Hematopoietic multipotent progenitor cell treated with erythropoietin and hydrocortisone succinate and interleukin-3 and kit ligand, for 4 days (in vitro differentiated cells): ENCODE measurements around the gene DYNC1I2.

ENCODE experiments used
- DNase-seq: peaks from one replicate; pipeline ENCODE4 v3.0.0-alpha.2; 2015

The DYNC1I2 gene

GRCh38 chr2:171687287-171688128 is at the start of gene DYNC1I2:
Gene DYNC1I2, plus strand, starts transcription at chr2:171687469. Its CDS starts 2,687 bp downstream, at chr2:171690156.
- peak; percentile 97 for DNase-seq

- no peak for DNase-seq
Measured at GRCh38 chr2:171651667-171652415, 35.4 kb upstream of the DYNC1I2 start.

- no peak for DNase-seq
Measured at GRCh38 chr2:171652416-171652785, 34.9 kb upstream of the DYNC1I2 start.

- DNase-seq, result peak; percentile 74
Measured at GRCh38 chr2:171655586-171655985, 31.7 kb upstream of the DYNC1I2 start.

GRCh38 chr2:171667041-171667440 is 20.2 kb upstream of the DYNC1I2 start:
- DNase-seq, result no peak

GRCh38 chr2:171668183-171668582 is 19.1 kb upstream of the DYNC1I2 start:
- no peak for DNase-seq

GRCh38 chr2:171669121-171669520 is 18.1 kb upstream of the DYNC1I2 start:
- DNase-seq, result no peak

- no peak for DNase-seq
Measured at GRCh38 chr2:171670655-171671054, 16.6 kb upstream of the DYNC1I2 start.

- no peak for DNase-seq
Measured at GRCh38 chr2:171671867-171672266, 15.4 kb upstream of the DYNC1I2 start.

GRCh38 chr2:171673905-171674304 is 13.4 kb upstream of the DYNC1I2 start:
- peak; percentile 10 for DNase-seq

- no peak for DNase-seq
Measured at GRCh38 chr2:171675810-171676345, 11.4 kb upstream of the DYNC1I2 start.

GRCh38 chr2:171678619-171679018 is 8.7 kb upstream of the DYNC1I2 start:
- DNase-seq, result no peak

GRCh38 chr2:171688129-171688465 is 828 bp downstream of the DYNC1I2 start:
- no peak for DNase-seq

- no peak for DNase-seq
Measured at GRCh38 chr2:171692331-171692730, 5.1 kb downstream of the DYNC1I2 start.

GRCh38 chr2:171702781-171703556 is 15.7 kb downstream of the DYNC1I2 start:
- DNase-seq, result no peak

- peak; percentile 67 for DNase-seq
Measured at GRCh38 chr2:171703574-171704347, 16.5 kb downstream of the DYNC1I2 start.

GRCh38 chr2:171706152-171706803 is 19.0 kb downstream of the DYNC1I2 start:
- DNase-seq, result peak; percentile 62

GRCh38 chr2:171707752-171708151 is 20.5 kb downstream of the DYNC1I2 start:
- no peak for DNase-seq

GRCh38 chr2:171709011-171709685 is 21.9 kb downstream of the DYNC1I2 start:
- DNase-seq, result no peak

GRCh38 chr2:171711351-171711750 is 24.1 kb downstream of the DYNC1I2 start:
- DNase-seq, result no peak

- DNase-seq, result peak; percentile 27
Measured at GRCh38 chr2:171712051-171712450, 24.8 kb downstream of the DYNC1I2 start.
